ENCODE results near the gene RNGTT.

The RNGTT gene

GRCh38 chr6:88611721-88612120, 351.7 kb downstream of the RNGTT start:
- H2AFZ ChIP-seq: no peak overlapping the region
- H3K36me3 ChIP-seq (ENCODE audit: control insufficient read depth, insufficient read depth, low read length): no peaks in the 10 kb centered on the region
- no peaks in the 10 kb centered on the region for H3K79me2 ChIP-seq
- no peak overlapping the region for H3K4me3 ChIP-seq (ENCODE audit: low read depth, low read length)
- no peak for TF ChIP-seq CTCF (IDR thresholded peaks at IDR 0.05)
- no peaks in the 10 kb centered on the region for H3K9me3 ChIP-seq (ENCODE audit: control insufficient read depth, low read length)
- no peaks in the 10 kb centered on the region for H3K27me3 ChIP-seq (ENCODE audit: control insufficient read depth, insufficient read depth, low read length)
- no peak overlapping the region for H3K27ac ChIP-seq
- no peak overlapping the region for H3K9ac ChIP-seq
- no peak overlapping the region for H3K4me2 ChIP-seq (ENCODE audit: low read length)
- H3K4me1 ChIP-seq: no peaks in the 10 kb centered on the region

DNA sequence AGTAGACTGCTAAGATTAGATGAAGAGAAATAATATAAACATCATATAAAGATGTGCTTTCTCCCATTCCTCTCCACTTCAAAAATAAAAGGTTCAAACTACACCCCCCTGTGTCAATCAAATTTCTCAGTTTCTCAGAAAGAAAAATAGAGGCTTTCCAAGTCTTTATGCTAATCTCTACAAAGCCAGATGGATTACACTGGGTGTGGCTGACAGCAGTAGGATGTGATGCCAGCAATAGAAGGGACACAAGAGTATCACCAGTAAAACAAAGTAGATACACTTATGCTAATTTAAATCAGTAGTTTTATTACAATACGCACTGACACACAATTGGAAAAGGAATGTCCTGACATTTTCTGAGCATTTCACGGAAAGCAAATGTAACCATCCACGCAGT, 353.4 kb downstream of the RNGTT start:
- Histone ChIP-seq H3K4me1 (no peaks in the 10 kb centered on the region), H2AFZ (no peak overlapping the region), H3K79me2 (no peaks in the 10 kb centered on the region), H3K9ac (no peak overlapping the region), H3K27me3 (ENCODE audit: control insufficient read depth, insufficient read depth, low read length) (no peaks in the 10 kb centered on the region), H3K9me3 (ENCODE audit: control insufficient read depth, low read length) (no peaks in the 10 kb centered on the region), H3K27ac (no peak overlapping the region), H3K4me2 (ENCODE audit: low read length) (no peak overlapping the region), H3K36me3 (ENCODE audit: control insufficient read depth, insufficient read depth, low read length) (no peaks in the 10 kb centered on the region), H3K4me3 (ENCODE audit: low read depth, low read length) (no peak overlapping the region)
- TF ChIP-seq CTCF (IDR thresholded peaks at IDR 0.05): no peak

DNA sequence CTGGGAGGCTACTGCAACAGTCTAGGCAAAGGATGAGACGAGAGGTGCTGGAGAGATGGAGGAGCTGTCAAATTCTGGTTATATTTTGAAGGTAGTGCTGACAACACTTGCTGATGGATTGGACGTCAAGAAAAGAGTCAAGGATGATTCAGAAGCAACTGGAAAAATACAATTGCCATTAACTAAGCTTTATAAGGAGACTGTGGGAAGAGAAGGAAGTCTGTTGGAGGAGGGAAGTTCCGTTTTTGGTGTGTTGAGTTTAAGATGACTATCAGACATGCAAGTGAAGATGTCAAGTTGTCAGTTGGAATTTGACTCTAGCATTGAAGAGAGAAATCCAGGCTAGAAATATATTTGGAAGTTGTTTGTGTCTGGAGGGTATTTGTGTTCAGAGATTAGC, 358.1 kb downstream of the RNGTT start:
- Histone ChIP-seq H3K27ac (no peak overlapping the region), H3K79me2 (no peaks in the 10 kb centered on the region), H3K4me2 (ENCODE audit: low read length) (no peak overlapping the region), H3K9ac (no peak overlapping the region), H3K4me3 (ENCODE audit: low read depth, low read length) (no peak overlapping the region), H3K9me3 (ENCODE audit: control insufficient read depth, low read length) (no peaks in the 10 kb centered on the region), H2AFZ (no peak overlapping the region), H3K4me1 (no peaks in the 10 kb centered on the region), H3K36me3 (ENCODE audit: control insufficient read depth, insufficient read depth, low read length) (no peaks in the 10 kb centered on the region), H3K27me3 (ENCODE audit: control insufficient read depth, insufficient read depth, low read length) (no peaks in the 10 kb centered on the region)
- no peak for TF ChIP-seq CTCF (IDR thresholded peaks at IDR 0.05)

- no peaks in the 10 kb centered on the region for H3K27me3 ChIP-seq (ENCODE audit: control insufficient read depth, insufficient read depth, low read length)
- H3K4me1 ChIP-seq: no peaks in the 10 kb centered on the region
- no peak overlapping the region for H3K9ac ChIP-seq
- no peaks in the 10 kb centered on the region for H3K9me3 ChIP-seq (ENCODE audit: control insufficient read depth, low read length)
- no peaks in the 10 kb centered on the region for H3K79me2 ChIP-seq
- no peaks in the 10 kb centered on the region for H3K36me3 ChIP-seq (ENCODE audit: control insufficient read depth, insufficient read depth, low read length)
- no peak overlapping the region for H3K4me3 ChIP-seq (ENCODE audit: low read depth, low read length)
- TF ChIP-seq CTCF (IDR thresholded peaks at IDR 0.05): no peak
- no peak overlapping the region for H2AFZ ChIP-seq
- no peak overlapping the region for H3K27ac ChIP-seq
- H3K4me2 ChIP-seq (ENCODE audit: low read length): no peak overlapping the region
Observed at GRCh38 chr6:88599571-88599970, 363.8 kb downstream of the RNGTT start.

DNA sequence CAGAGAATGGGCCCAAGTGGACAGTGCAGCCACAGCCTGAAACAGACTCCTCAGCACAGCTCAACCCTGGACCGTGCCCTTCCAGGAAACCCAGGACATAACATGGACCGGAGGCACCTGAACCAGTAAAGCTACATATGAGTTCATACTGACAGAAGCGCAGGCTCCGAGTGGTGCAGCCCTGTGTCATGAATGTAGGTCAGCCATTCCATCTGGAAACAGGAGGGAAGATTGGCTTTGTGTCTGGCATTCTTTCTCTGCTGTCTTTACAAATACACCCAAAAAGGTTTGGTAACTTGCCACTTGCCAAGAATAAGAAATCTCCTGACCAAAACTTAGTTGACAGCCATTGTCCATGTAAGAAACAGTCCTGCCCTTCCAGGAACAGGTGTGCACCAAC, 366.6 kb downstream of the RNGTT start:
- Histone ChIP-seq H3K36me3 (ENCODE audit: control insufficient read depth, insufficient read depth, low read length) (no peaks in the 10 kb centered on the region), H3K4me3 (ENCODE audit: low read depth, low read length) (no peak overlapping the region), H3K27me3 (ENCODE audit: control insufficient read depth, insufficient read depth, low read length) (no peaks in the 10 kb centered on the region), H3K79me2 (no peaks in the 10 kb centered on the region), H3K4me1 (no peaks in the 10 kb centered on the region), H3K9me3 (ENCODE audit: control insufficient read depth, low read length) (no peaks in the 10 kb centered on the region), H2AFZ (no peak overlapping the region), H3K4me2 (ENCODE audit: low read length) (no peak overlapping the region), H3K9ac (no peak overlapping the region), H3K27ac (no peak overlapping the region)
- no peak for TF ChIP-seq CTCF (IDR thresholded peaks at IDR 0.05)

All from parathyroid adenoma (tissue), 2 donors.